ENCODE measurements around the gene OR2M4. TPM values are rescaled to one million over a fixed set of nuclear protein-coding genes. Genes with fewer than 3 reads are reported as not detected.
A peak's percentile ranks its signal among the peaks of the same experiment; 100 is the strongest.
"Not testable (repeated sequence)": the region's sequence is repeated elsewhere in the genome, so short reads cannot be mapped to it uniquely, and the experiment has no call there.

OR2M4 gene
- total RNA-seq (2014; rRNA removed; shearing (Covaris generic)) = not detected in 2 replicates

GRCh38 chr1:248231117-248231516 lies at the start of gene OR2M4:
Gene OR2M4 (plus strand): TSS chr1:248231417. CDS start chr1:248238929, 7,512 bp downstream.
- DNase-seq (ENCODE audit: low spot score) = no peak

GRCh38 chr1:248183996-248184395 lies 47.2 kb upstream of the OR2M4 start:
- DNase-seq (ENCODE audit: low spot score) = no peak

- no peak for DNase-seq (ENCODE audit: low spot score)
Observed at GRCh38 chr1:248187363-248187762, 43.9 kb upstream of the OR2M4 start.

- no peak for DNase-seq (ENCODE audit: low spot score)
Observed at GRCh38 chr1:248189026-248189425, 42.2 kb upstream of the OR2M4 start.

- DNase-seq (ENCODE audit: low spot score) = no peak
Observed at GRCh38 chr1:248194117-248194516, 37.1 kb upstream of the OR2M4 start.

- DNase-seq (ENCODE audit: low spot score) = no peak
Observed at GRCh38 chr1:248196965-248197364, 34.3 kb upstream of the OR2M4 start, which contains the start of gene OR2M3. Gene OR2M3 (plus strand): TSS chr1:248197265. CDS start chr1:248203068, 5,803 bp downstream.

- no peak for DNase-seq (ENCODE audit: low spot score)
Observed at GRCh38 chr1:248215880-248216279, 15.3 kb upstream of the OR2M4 start.

GRCh38 chr1:248225537-248225936 lies 5.7 kb upstream of the OR2M4 start:
- DNase-seq (ENCODE audit: low spot score) = no peak

- no peak for DNase-seq (ENCODE audit: low spot score)
Observed at GRCh38 chr1:248229360-248229908, 1.8 kb upstream of the OR2M4 start.

GRCh38 chr1:248239478-248239877 lies 8.3 kb downstream of the OR2M4 start:
- no peak for DNase-seq (ENCODE audit: low spot score)

GRCh38 chr1:248243204-248243603 lies 12.0 kb downstream of the OR2M4 start:
- DNase-seq (ENCODE audit: low spot score) = peak; percentile 50

- DNase-seq (ENCODE audit: low spot score) = not testable (repeated sequence)
Observed at GRCh38 chr1:248259309-248259708, 28.1 kb downstream of the OR2M4 start.

GRCh38 chr1:248268178-248268577 lies 37.0 kb downstream of the OR2M4 start:
- no peak for DNase-seq (ENCODE audit: low spot score)

GRCh38 chr1:248273225-248273624 lies 42.0 kb downstream of the OR2M4 start:
- not testable (repeated sequence) for DNase-seq (ENCODE audit: low spot score)

GRCh38 chr1:248277876-248278275 lies 46.7 kb downstream of the OR2M4 start, which contains the start of gene OR2T33:
Gene OR2T33 (minus strand): TSS chr1:248277976. CDS start chr1:248273814, 4,162 bp downstream.
- DNase-seq (ENCODE audit: low spot score) = no peak

- DNase-seq (ENCODE audit: low spot score) = no peak
Observed at GRCh38 chr1:248288391-248288790, 57.2 kb downstream of the OR2M4 start.

Other genes with a start within 250 kb of the OR2M4 start
- gene OR2L5, start 217.8 kb upstream of the OR2M4 start, total RNA-seq (2014; rRNA removed; shearing (Covaris generic)) = not detected in 2 replicates
- gene OR2L2, start 201.3 kb upstream of the OR2M4 start, total RNA-seq (2014; rRNA removed; shearing (Covaris generic)) = not detected in 2 replicates
- gene OR2L3, start 184.6 kb upstream of the OR2M4 start, total RNA-seq (2014; rRNA removed; shearing (Covaris generic)) = not detected in 2 replicates
- gene OR2L13, start 136.2 kb upstream of the OR2M4 start, total RNA-seq (2014; rRNA removed; shearing (Covaris generic)) = 0.12 TPM in 1 of 2 replicates, not detected in the other
- not detected in 2 replicates for gene OR2M5, start 86.3 kb upstream of the OR2M4 start, total RNA-seq (2014; rRNA removed; shearing (Covaris generic))
- not detected in 2 replicates for gene OR2M2, start 56.6 kb upstream of the OR2M4 start, total RNA-seq (2014; rRNA removed; shearing (Covaris generic))
- gene OR2M3, start 34.2 kb upstream of the OR2M4 start, total RNA-seq (2014; rRNA removed; shearing (Covaris generic)) = 0.04 TPM in 1 of 2 replicates, not detected in the other
- 0.79 TPM in 1 of 2 replicates, not detected in the other for gene OR2T33, start 46.6 kb downstream of the OR2M4 start, total RNA-seq (2014; rRNA removed; shearing (Covaris generic))
- not detected in 2 replicates for gene OR2T12, start 72.0 kb downstream of the OR2M4 start, total RNA-seq (2014; rRNA removed; shearing (Covaris generic))
- gene OR2M7, start 93.2 kb downstream of the OR2M4 start, total RNA-seq (2014; rRNA removed; shearing (Covaris generic)) = not detected in 2 replicates
- gene OR14C36, start 117.4 kb downstream of the OR2M4 start, total RNA-seq (2014; rRNA removed; shearing (Covaris generic)) = not detected in 2 replicates
- gene OR2T4, start 130.2 kb downstream of the OR2M4 start, total RNA-seq (2014; rRNA removed; shearing (Covaris generic)) = 0.31 TPM in 1 of 2 replicates, not detected in the other
- not detected in 2 replicates for gene OR2T6, start 144.3 kb downstream of the OR2M4 start, total RNA-seq (2014; rRNA removed; shearing (Covaris generic))
- not detected in 2 replicates for gene OR2T1, start 171.6 kb downstream of the OR2M4 start, total RNA-seq (2014; rRNA removed; shearing (Covaris generic))
- not detected in 2 replicates for gene OR2T2, start 214.2 kb downstream of the OR2M4 start, total RNA-seq (2014; rRNA removed; shearing (Covaris generic))
- gene OR2T3, start 241.9 kb downstream of the OR2M4 start, total RNA-seq (2014; rRNA removed; shearing (Covaris generic)) = not detected in 2 replicates